Lower leg skin (tissue), 4 donors: ENCODE results near the gene ARHGEF4. TPM values are rescaled to one million over a fixed set of nuclear protein-coding genes. Genes with fewer than 3 reads are reported as not detected.

Experiments
- DNase-seq, 2 donors: peaks; one replicate each; pipeline ENCODE4 v3.0.0-alpha.2; 2019; ENCODE audit warnings: low spot score in 2 of 2
- H3K4me3 ChIP-seq: fragments of 200-600 bp; sonication (generic); 2 replicates; pipeline ENCODE4 v1.5.1; 2017; ENCODE audit warnings: mild to moderate bottlenecking, low read depth; ENCODE audit not compliant: poor library complexity, severe bottlenecking
- POLR2A ChIP-seq, 2 donors: fragments of 450-650 bp; IDR thresholded peaks; one replicate each; pipeline ENCODE4 v1.6.1; 2016 to 2017; ENCODE audit warnings: antibody characterized with exemption in 2 of 2, mild to moderate bottlenecking in 1 of 2, moderate library complexity in 1 of 2
- WGBS, 2 donors: methylation state at CpG; one replicate each; pipeline ENCODE4 v1.1.5; 2018; 5-methylcytosine and 5-hydroxymethylcytosine counted together
- intact Hi-C: fragments of 100-400 bp; cut with DNase I; formaldehyde crosslinking; loops from one replicate; pipeline ENCODE4 v1.15.0; 2023; ENCODE audit warnings: low total_unique reads
- total RNA-seq, 4 donors: library from RNA; depleted of rRNA; stranded (reverse); fragments of >200 nt; gene quantifications; one replicate each; pipeline ENCODE4 v1.1.0, GENCODE V29; 2016
- TF ChIP-seq, protein P1 (sequence below), 3 donors: fragments of 450-650 bp; IDR thresholded peaks; one replicate each; pipeline ENCODE4 v1.5.1; 2016; ENCODE audit warnings: antibody characterized with exemption in 3 of 3, mild to moderate bottlenecking in 3 of 3, moderate library complexity in 2 of 3

Gene ARHGEF4
- total RNA-seq, 4 donors from 2014 or later = 106 to 220 (median 120) TPM

DNA sequence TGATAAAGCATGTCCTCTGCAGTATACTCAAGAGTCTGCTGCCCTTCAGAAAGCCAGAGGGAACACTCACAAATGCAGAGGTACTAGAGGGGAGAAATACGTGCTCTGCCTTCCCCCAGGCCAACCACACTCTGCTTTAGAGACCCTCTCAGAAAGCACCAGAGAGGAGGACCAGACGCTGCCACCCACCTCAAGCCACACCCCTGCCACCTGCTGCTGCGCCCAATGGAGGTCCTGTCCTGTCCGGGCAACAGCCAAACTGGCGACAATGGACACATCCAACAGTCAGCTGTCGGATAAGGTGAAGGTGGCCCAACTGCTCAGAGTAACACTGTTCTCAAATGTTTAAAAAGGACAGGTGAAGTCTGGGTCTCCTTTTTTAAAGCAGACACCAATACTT lies 211.9 kb downstream of the ARHGEF4 start:
- 90 to 96% methylated on average over 6 of the region's 6 CpGs for WGBS, 2 donors
- H3K4me3 ChIP-seq = no peak overlapping the region
- no peak for TF ChIP-seq POLR2A (IDR thresholded peaks at IDR 0.05)
- TF ChIP-seq, protein P1, sequence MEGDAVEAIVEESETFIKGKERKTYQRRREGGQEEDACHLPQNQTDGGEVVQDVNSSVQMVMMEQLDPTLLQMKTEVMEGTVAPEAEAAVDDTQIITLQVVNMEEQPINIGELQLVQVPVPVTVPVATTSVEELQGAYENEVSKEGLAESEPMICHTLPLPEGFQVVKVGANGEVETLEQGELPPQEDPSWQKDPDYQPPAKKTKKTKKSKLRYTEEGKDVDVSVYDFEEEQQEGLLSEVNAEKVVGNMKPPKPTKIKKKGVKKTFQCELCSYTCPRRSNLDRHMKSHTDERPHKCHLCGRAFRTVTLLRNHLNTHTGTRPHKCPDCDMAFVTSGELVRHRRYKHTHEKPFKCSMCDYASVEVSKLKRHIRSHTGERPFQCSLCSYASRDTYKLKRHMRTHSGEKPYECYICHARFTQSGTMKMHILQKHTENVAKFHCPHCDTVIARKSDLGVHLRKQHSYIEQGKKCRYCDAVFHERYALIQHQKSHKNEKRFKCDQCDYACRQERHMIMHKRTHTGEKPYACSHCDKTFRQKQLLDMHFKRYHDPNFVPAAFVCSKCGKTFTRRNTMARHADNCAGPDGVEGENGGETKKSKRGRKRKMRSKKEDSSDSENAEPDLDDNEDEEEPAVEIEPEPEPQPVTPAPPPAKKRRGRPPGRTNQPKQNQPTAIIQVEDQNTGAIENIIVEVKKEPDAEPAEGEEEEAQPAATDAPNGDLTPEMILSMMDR (IDR thresholded peaks at IDR 0.05) = no peak
- intact Hi-C loops = no loop called here
- no peak for DNase-seq

DNA sequence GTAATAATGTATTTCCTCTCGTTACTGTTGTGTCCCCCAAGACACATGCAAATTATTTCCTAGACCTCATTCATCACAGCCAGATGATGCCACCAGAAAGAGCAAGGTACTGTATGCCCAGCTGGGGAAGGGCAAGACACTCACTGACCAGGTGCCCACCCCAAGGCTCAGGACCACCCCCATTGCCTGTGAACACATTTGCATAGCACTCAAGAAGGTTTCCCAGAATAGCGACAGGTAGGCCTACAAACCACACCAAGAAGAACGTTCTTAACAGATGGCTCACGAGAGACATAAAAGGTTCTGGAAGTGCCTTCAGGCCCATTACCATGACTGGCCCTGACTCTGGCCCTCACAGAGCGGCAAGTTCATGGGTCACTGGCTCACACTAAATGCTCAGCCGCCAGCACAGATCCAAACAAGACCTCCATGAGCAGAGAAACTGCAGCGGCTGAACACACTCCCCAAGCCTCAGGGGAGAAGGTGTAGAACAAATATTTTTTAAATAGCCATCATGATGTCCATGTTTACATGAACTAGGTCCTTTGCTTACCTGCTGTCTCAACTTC lies 212.5 kb downstream of the ARHGEF4 start:
- WGBS, 2 donors = 88 to 91% methylated on average over 7 of the region's 7 CpGs

DNA sequence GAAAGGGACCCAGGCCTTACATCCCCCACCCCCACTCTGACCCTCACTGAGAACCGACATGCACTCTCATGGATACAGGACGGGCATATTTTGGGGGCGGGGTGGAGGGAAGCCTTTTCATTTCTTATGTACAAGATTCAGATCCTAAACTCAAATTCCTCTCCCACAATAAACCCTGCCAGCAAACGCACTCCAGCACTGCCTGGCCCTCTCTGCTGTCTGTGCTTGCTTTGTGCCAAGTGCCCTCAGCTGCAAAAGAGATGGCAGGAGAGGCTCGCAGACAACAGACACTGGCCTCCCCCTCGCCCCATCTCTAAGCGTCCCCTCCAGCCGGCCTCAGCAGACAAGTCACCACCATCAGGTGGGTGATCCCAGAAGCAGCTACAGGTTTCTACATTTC lies 214.2 kb downstream of the ARHGEF4 start:
- 90 to 93% methylated on average over 7 to 8 of the region's 8 CpGs for WGBS, 2 donors
- no peak for TF ChIP-seq POLR2A (IDR thresholded peaks at IDR 0.05)
- TF ChIP-seq, protein P1 (IDR thresholded peaks at IDR 0.05) = no peak
- DNase-seq = no peak
- intact Hi-C loops = no loop called here
- no peak overlapping the region for H3K4me3 ChIP-seq

More for the DNA sequence above, 212.5 kb downstream of the ARHGEF4 start:
- TF ChIP-seq, protein P1 (IDR thresholded peaks at IDR 0.05) = no peak
- no peak for TF ChIP-seq POLR2A (IDR thresholded peaks at IDR 0.05)
- intact Hi-C loops = no loop called here
- no peak for DNase-seq
- H3K4me3 ChIP-seq = no peak overlapping the region

DNA sequence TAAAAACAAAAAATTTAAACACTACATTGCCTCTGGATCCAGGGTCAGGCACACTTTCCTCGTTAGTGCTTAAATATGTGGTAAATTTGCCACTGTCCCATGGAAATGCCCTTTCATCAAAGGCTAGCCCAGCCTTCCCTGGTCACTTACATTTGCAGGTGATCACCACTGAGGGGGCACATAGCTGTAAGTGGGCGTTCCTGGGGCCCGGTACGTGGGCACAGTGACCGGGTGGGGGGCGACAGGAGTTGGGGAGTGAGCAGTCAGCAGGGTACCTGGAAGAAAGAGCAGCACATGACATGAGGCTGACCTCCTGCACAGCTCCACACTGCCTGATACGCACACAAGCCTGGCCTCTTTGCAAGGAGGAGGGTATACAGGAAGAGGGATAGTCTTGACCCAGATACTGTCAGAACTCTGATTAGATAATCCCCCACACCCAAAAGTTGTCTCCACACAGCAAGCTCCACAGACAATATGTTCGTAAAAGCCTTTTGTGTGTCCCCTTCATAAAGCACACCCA lies 216.1 kb downstream of the ARHGEF4 start:
- intact Hi-C loops = no loop called here
- H3K4me3 ChIP-seq = no peak overlapping the region
- TF ChIP-seq, protein P1 (IDR thresholded peaks at IDR 0.05) = no peak
- TF ChIP-seq POLR2A (IDR thresholded peaks at IDR 0.05) = no peak
- WGBS, 2 donors = 90 to 91% methylated on average over 8 of the region's 8 CpGs
- DNase-seq = no peak

DNA sequence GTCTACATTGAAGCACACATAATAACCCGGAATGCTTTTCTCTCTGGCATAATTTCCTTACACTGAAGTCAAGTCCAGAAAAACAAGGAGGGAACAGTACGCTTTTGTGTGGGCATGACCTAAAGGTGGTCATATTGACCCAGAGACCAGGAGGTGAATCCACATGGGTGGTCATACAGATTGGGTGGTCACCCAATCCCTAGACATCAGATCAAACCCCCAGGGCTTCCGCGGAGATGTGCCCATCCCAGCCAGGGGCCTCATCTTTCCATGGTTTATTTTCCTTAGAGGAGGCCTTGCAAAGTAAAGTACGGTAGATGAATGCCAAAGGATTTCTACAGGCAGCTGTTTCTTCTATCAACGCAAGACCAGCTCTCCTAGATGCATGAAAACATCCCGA lies 217.8 kb downstream of the ARHGEF4 start:
- WGBS, 2 donors = 91 to 95% methylated on average over 7 of the region's 7 CpGs
- no peak for DNase-seq
- TF ChIP-seq, protein P1 (IDR thresholded peaks at IDR 0.05) = no peak
- H3K4me3 ChIP-seq = no peak overlapping the region
- intact Hi-C loops = no loop called here
